ENCODE data around the gene IQCH. TPM values are rescaled to one million over a fixed set of nuclear protein-coding genes. Genes with fewer than 3 reads are reported as not detected.

Gene IQCH
- total RNA-seq, 1 experiment from 2014 or later = 1.9 TPM

DNA sequence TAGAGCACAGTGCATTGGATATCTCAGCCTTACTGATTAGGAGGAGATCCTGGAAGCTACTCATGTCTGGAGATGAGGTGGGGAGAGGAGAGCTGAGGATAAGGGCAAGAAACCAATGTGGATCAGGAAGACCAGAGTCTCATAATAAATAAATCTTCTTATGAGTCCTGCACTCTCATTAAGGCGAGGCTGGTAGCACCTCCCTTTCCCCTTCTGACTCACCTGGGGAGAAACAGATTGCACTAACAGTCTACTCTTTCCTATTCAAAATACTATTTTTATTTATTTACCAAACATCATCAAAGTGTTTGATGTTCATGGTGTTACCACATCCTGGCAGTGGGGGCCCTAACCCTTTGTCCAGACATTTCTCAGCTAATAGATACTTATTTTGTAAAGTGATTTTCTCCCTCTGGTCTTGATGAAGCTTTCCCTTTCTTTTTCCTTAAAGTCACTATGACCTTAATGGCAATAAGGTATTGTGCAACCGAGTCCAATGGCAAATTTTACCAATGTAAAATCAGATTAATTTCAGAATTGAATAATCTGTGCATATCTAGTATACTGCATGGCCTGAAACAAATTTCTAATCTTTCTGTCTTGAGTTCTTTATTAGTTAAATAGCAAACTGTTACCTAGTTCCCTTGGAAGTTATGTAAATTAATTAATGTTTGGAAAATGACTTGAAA is 81.1 kb downstream of the IQCH start:
- Mint-ChIP-seq H3K27ac (no peak overlapping the region), H3K9me3 (no peaks in the 10 kb centered on the region), H3K4me1 (no peaks in the 10 kb centered on the region), H3K36me3 (no peaks in the 10 kb centered on the region), H3K4me3 (no peak overlapping the region), H3K27me3 (ENCODE audit: low read depth) (no peaks in the 10 kb centered on the region)
- TF ChIP-seq FOXK1 (CRISPR knock-in tag; IDR thresholded peaks at IDR 0.05) (no peak), ZNF671 (CRISPR knock-in tag; IDR thresholded peaks at IDR 0.05) (no peak), CREB1 (CRISPR knock-in tag; IDR thresholded peaks at IDR 0.05) (no peak), HMGA2 (CRISPR knock-in tag; IDR thresholded peaks at IDR 0.05) (no peak), ZNF396 (CRISPR knock-in tag; IDR thresholded peaks at IDR 0.05; ENCODE audit: borderline replicate concordance) (no peak), ZNF219 (CRISPR knock-in tag; IDR thresholded peaks at IDR 0.05; ENCODE audit: borderline replicate concordance) (no peak), TP53 (CRISPR knock-in tag; IDR thresholded peaks at IDR 0.05) (no peak), ZNF317 (CRISPR knock-in tag; IDR thresholded peaks at IDR 0.05; ENCODE audit: borderline replicate concordance, low read depth) (no peak), TCF7 (CRISPR knock-in tag; IDR thresholded peaks at IDR 0.05; ENCODE audit: low read depth) (no peak), RORB (CRISPR knock-in tag; IDR thresholded peaks at IDR 0.05) (no peak), ETV6 (CRISPR knock-in tag; IDR thresholded peaks at IDR 0.05) (no peak)
- TF ChIP-seq, protein P1, sequence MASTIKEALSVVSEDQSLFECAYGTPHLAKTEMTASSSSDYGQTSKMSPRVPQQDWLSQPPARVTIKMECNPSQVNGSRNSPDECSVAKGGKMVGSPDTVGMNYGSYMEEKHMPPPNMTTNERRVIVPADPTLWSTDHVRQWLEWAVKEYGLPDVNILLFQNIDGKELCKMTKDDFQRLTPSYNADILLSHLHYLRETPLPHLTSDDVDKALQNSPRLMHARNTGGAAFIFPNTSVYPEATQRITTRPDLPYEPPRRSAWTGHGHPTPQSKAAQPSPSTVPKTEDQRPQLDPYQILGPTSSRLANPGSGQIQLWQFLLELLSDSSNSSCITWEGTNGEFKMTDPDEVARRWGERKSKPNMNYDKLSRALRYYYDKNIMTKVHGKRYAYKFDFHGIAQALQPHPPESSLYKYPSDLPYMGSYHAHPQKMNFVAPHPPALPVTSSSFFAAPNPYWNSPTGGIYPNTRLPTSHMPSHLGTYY (CRISPR knock-in tag; IDR thresholded peaks at IDR 0.05) = no peak
- TF ChIP-seq, protein P2, sequence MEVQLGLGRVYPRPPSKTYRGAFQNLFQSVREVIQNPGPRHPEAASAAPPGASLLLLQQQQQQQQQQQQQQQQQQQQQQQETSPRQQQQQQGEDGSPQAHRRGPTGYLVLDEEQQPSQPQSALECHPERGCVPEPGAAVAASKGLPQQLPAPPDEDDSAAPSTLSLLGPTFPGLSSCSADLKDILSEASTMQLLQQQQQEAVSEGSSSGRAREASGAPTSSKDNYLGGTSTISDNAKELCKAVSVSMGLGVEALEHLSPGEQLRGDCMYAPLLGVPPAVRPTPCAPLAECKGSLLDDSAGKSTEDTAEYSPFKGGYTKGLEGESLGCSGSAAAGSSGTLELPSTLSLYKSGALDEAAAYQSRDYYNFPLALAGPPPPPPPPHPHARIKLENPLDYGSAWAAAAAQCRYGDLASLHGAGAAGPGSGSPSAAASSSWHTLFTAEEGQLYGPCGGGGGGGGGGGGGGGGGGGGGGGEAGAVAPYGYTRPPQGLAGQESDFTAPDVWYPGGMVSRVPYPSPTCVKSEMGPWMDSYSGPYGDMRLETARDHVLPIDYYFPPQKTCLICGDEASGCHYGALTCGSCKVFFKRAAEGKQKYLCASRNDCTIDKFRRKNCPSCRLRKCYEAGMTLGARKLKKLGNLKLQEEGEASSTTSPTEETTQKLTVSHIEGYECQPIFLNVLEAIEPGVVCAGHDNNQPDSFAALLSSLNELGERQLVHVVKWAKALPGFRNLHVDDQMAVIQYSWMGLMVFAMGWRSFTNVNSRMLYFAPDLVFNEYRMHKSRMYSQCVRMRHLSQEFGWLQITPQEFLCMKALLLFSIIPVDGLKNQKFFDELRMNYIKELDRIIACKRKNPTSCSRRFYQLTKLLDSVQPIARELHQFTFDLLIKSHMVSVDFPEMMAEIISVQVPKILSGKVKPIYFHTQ (CRISPR knock-in tag; IDR thresholded peaks at IDR 0.05) = no peak
- TF ChIP-seq, protein P3, sequence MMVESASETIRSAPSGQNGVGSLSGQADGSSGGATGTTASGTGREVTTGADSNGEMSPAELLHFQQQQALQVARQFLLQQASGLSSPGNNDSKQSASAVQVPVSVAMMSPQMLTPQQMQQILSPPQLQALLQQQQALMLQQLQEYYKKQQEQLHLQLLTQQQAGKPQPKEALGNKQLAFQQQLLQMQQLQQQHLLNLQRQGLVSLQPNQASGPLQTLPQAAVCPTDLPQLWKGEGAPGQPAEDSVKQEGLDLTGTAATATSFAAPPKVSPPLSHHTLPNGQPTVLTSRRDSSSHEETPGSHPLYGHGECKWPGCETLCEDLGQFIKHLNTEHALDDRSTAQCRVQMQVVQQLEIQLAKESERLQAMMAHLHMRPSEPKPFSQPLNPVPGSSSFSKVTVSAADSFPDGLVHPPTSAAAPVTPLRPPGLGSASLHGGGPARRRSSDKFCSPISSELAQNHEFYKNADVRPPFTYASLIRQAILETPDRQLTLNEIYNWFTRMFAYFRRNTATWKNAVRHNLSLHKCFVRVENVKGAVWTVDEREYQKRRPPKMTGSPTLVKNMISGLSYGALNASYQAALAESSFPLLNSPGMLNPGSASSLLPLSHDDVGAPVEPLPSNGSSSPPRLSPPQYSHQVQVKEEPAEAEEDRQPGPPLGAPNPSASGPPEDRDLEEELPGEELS (CRISPR knock-in tag; IDR thresholded peaks at IDR 0.05) = no peak
- TF ChIP-seq, protein P4, sequence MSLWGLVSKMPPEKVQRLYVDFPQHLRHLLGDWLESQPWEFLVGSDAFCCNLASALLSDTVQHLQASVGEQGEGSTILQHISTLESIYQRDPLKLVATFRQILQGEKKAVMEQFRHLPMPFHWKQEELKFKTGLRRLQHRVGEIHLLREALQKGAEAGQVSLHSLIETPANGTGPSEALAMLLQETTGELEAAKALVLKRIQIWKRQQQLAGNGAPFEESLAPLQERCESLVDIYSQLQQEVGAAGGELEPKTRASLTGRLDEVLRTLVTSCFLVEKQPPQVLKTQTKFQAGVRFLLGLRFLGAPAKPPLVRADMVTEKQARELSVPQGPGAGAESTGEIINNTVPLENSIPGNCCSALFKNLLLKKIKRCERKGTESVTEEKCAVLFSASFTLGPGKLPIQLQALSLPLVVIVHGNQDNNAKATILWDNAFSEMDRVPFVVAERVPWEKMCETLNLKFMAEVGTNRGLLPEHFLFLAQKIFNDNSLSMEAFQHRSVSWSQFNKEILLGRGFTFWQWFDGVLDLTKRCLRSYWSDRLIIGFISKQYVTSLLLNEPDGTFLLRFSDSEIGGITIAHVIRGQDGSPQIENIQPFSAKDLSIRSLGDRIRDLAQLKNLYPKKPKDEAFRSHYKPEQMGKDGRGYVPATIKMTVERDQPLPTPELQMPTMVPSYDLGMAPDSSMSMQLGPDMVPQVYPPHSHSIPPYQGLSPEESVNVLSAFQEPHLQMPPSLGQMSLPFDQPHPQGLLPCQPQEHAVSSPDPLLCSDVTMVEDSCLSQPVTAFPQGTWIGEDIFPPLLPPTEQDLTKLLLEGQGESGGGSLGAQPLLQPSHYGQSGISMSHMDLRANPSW (CRISPR knock-in tag; conservative IDR thresholded peaks at IDR 0.05; ENCODE audit: low read depth) = no peak
- TF ChIP-seq, protein P5, sequence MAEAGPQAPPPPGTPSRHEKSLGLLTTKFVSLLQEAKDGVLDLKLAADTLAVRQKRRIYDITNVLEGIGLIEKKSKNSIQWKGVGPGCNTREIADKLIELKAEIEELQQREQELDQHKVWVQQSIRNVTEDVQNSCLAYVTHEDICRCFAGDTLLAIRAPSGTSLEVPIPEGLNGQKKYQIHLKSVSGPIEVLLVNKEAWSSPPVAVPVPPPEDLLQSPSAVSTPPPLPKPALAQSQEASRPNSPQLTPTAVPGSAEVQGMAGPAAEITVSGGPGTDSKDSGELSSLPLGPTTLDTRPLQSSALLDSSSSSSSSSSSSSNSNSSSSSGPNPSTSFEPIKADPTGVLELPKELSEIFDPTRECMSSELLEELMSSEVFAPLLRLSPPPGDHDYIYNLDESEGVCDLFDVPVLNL (CRISPR knock-in tag; IDR thresholded peaks at IDR 0.05; ENCODE audit: borderline replicate concordance, low read depth) = no peak
- DNase-seq (ENCODE audit: low spot score) (no peak), ATAC-seq (no peak)
- ChIA-PET POLR2A (no interaction called here), CTCF (interaction anchor here (0.9 kb wide), 1 partner anchor 11 kb away, joined by 3 read pairs; no protein-coding TSS in a partner anchor)
